ENCODE results near the gene CCL3. TPM values are rescaled to one million over a fixed set of nuclear protein-coding genes. Genes with fewer than 3 reads are reported as not detected.
"Not testable (repeated sequence)": the region's sequence is repeated elsewhere in the genome, so short reads cannot be mapped to it uniquely, and the experiment has no call there.

CCL3 gene
- total RNA-seq, 1 donor from 2014 or later: 2.8 TPM

- DNase-seq: no peak
Observed at GRCh38 chr17:36085765-36086164, 4.2 kb downstream of the CCL3 start.

GRCh38 chr17:36083691-36084090 lies 6.3 kb downstream of the CCL3 start:
- not testable (repeated sequence) for DNase-seq

- peak; percentile 23 for DNase-seq
Observed at GRCh38 chr17:36082482-36083120, 7.3 kb downstream of the CCL3 start.

GRCh38 chr17:36081681-36082471 lies 8.1 kb downstream of the CCL3 start:
- not testable (repeated sequence) for DNase-seq

GRCh38 chr17:36074365-36074764 lies 15.6 kb downstream of the CCL3 start:
- DNase-seq: no peak

GRCh38 chr17:36072431-36073121 lies 17.4 kb downstream of the CCL3 start:
- DNase-seq: peak; percentile 42

- no peak for DNase-seq
Observed at GRCh38 chr17:36071751-36072150, 18.2 kb downstream of the CCL3 start.

GRCh38 chr17:36070427-36070826 lies 19.5 kb downstream of the CCL3 start:
- no peak for DNase-seq

- no peak for DNase-seq
Observed at GRCh38 chr17:36069136-36069535, 20.8 kb downstream of the CCL3 start.

GRCh38 chr17:36068524-36068923 lies 21.4 kb downstream of the CCL3 start:
- DNase-seq: no peak

- DNase-seq: no peak
Observed at GRCh38 chr17:36066365-36066985, 23.5 kb downstream of the CCL3 start.

GRCh38 chr17:36063786-36064541 lies 26.0 kb downstream of the CCL3 start, which contains the start of gene CCL18:
Gene CCL18 (plus strand): TSS chr17:36064272. CDS start chr17:36064343, 71 bp downstream.
- no peak for DNase-seq

GRCh38 chr17:36060816-36061215 lies 29.1 kb downstream of the CCL3 start:
- no peak for DNase-seq

- no peak for DNase-seq
Observed at GRCh38 chr17:36059406-36059805, 30.5 kb downstream of the CCL3 start.

GRCh38 chr17:36057911-36058310 lies 32.0 kb downstream of the CCL3 start:
- DNase-seq: no peak

GRCh38 chr17:36055921-36056520 lies 33.9 kb downstream of the CCL3 start:
- no peak for DNase-seq

- DNase-seq: no peak
Observed at GRCh38 chr17:36055171-36055570, 34.8 kb downstream of the CCL3 start.

- DNase-seq: no peak
Observed at GRCh38 chr17:36049643-36050042, 40.3 kb downstream of the CCL3 start.

GRCh38 chr17:36048066-36048465 lies 41.9 kb downstream of the CCL3 start:
- DNase-seq: no peak
